ENCODE results near the gene RCSD1. TPM values are rescaled to one million over a fixed set of nuclear protein-coding genes. Genes with fewer than 3 reads are reported as not detected.

RCSD1 gene
- total and polyA plus RNA-seq, 12 donors, result 3.3 to 15.4 (median 9.4) TPM

GRCh38 chr1:167706363-167706762 is 76.3 kb downstream of the RCSD1 start:
- DNase-seq, result no peak
- H3K4me1 ChIP-seq (replicated peaks in 1 of 2), result no peaks in the 10 kb centered on the region
- no peaks in the 10 kb centered on the region for H3K36me3 ChIP-seq (replicated peaks in 1 of 2)
- H3K27ac ChIP-seq, result no peak overlapping the region
- WGBS, 4 donors, result 88 to 96% (median 93%) methylated on average over 2 of the region's 2 CpGs
- TF ChIP-seq POLR2A (IDR thresholded peaks at IDR 0.05) (no peak), CTCF (IDR thresholded peaks at IDR 0.05) (no peak)
- no peak overlapping the region for H3K4me3 ChIP-seq
- H3K27me3 ChIP-seq, result no peaks in the 10 kb centered on the region
- H3K9me3 ChIP-seq (replicated peaks in 1 of 3), result no peaks in the 10 kb centered on the region
- intact Hi-C loops (cut with DNase I), result no loop called here

- 82 to 89% (median 86%) methylated on average over 10 of the region's 10 CpGs for WGBS, 4 donors
- Histone ChIP-seq H3K36me3 (replicated peaks in 1 of 2) (no peaks in the 10 kb centered on the region), H3K27me3 (no peaks in the 10 kb centered on the region), H3K4me1 (replicated peaks in 1 of 2) (no peaks in the 10 kb centered on the region), H3K4me3 (no peak overlapping the region), H3K9me3 (replicated peaks in 1 of 3) (no peaks in the 10 kb centered on the region), H3K27ac (no peak overlapping the region)
- TF ChIP-seq POLR2A (IDR thresholded peaks at IDR 0.05) (no peak), CTCF (IDR thresholded peaks at IDR 0.05) (no peak)
- intact Hi-C loops (cut with DNase I), result no loop called here
- no peak for DNase-seq
These were observed 77.2 kb downstream of the RCSD1 start for GRCh38 chr1:167706931-167707877.

GRCh38 chr1:167707942-167708341 is 77.9 kb downstream of the RCSD1 start:
- H3K4me1 ChIP-seq (replicated peaks in 1 of 2), result no peaks in the 10 kb centered on the region
- H3K27me3 ChIP-seq, result no peaks in the 10 kb centered on the region
- intact Hi-C loops (cut with DNase I), result no loop called here
- no peak overlapping the region for H3K4me3 ChIP-seq
- TF ChIP-seq POLR2A (IDR thresholded peaks at IDR 0.05) (no peak), CTCF (IDR thresholded peaks at IDR 0.05) (no peak)
- whole genome bisulfite sequencing, 4 donors, result 84 to 100% (median 93%) methylated on average over 4 of the region's 4 CpGs
- DNase-seq, result no peak
- no peak overlapping the region for H3K27ac ChIP-seq
- H3K36me3 ChIP-seq (replicated peaks in 1 of 2), result no peaks in the 10 kb centered on the region
- no peaks in the 10 kb centered on the region for H3K9me3 ChIP-seq (replicated peaks in 1 of 3)

- WGBS, 4 donors, result 56 to 79% (median 64%) methylated on average over 3 of the region's 3 CpGs
- no peak for TF ChIP-seq POLR2A (IDR thresholded peaks at IDR 0.05)
- no peak for TF ChIP-seq CTCF (IDR thresholded peaks at IDR 0.05)
- intact Hi-C loops (cut with DNase I), result no loop called here
These were observed 78.9 kb downstream of the RCSD1 start for GRCh38 chr1:167708940-167709389.

More at GRCh38 chr1:167708940-167709389, 78.9 kb downstream of the RCSD1 start:
- Histone ChIP-seq H3K4me3 (no peak overlapping the region), H3K27me3 (no peaks in the 10 kb centered on the region), H3K9me3 (replicated peaks in 1 of 3) (no peaks in the 10 kb centered on the region), H3K4me1 (replicated peaks in 1 of 2) (peaks cover 0 to 6% of the 10 kb centered on the region in 2 donors), H3K36me3 (replicated peaks in 1 of 2) (no peaks in the 10 kb centered on the region), H3K27ac (no peak overlapping the region)
- DNase-seq, result no peak
